RWPE1 (cell line): ENCODE results near the gene KCTD11.
A peak's percentile ranks its signal among the peaks of the same experiment; 100 is the strongest.

ENCODE experiments used
- CTCF ChIA-PET: fragments of 350-600 bp; sonication (Branson Sonifier 250); formaldehyde crosslinking; extraction: SDS; loops from one replicate; lab custom pipeline; 2021; lab: Yijun Ruan, JAX
- POLR2A ChIA-PET: fragments of 400-600 bp; formaldehyde crosslinking; extraction: SDS; loops from one replicate; lab custom pipeline; 2020; ENCODE audit warnings: antibody characterized with exemption; ENCODE audit not compliant: low non-redundant PET; lab: Yijun Ruan, JAX
- DNase-seq: peaks from one replicate; pipeline ENCODE4 v3.0.0; 2012; ENCODE audit warnings: low spot score
- H3K27ac ChIP-seq: fragments of 450-650 bp; 2 replicates; pipeline ENCODE4 v1.5.1; 2017
- CTCF ChIP-seq: fragments of 450-650 bp; conservative IDR thresholded peaks from 2 replicates; pipeline ENCODE4 v1.5.1; 2017; ENCODE audit warnings: low read depth, mild to moderate bottlenecking

KCTD11 gene

GRCh38 chr17:7341842-7342241, 10.1 kb upstream of the KCTD11 start:
- H3K27ac ChIP-seq, result no peak overlapping the region
- TF ChIP-seq CTCF, result no peak
- POLR2A ChIA-PET, result interaction anchor here (0.6 kb wide), 1 partner anchor 100 kb away, joined by 3 read pairs; no protein-coding TSS in a partner anchor
- CTCF ChIA-PET, result no interaction called here
- no peak for DNase-seq

- H3K27ac ChIP-seq, result no peak overlapping the region
- no peak for TF ChIP-seq CTCF
- CTCF ChIA-PET, result interaction anchor here (1.5 kb wide), 1 partner anchor 14 kb away, joined by 6 read pairs; the partner anchor contains the start of gene NEURL4
These were observed 8.7 kb upstream of the KCTD11 start for GRCh38 chr17:7343250-7343649.

GRCh38 chr17:7346761-7347614, 5.0 kb upstream of the KCTD11 start:
- no peak for TF ChIP-seq CTCF
- POLR2A ChIA-PET, result no interaction called here
- H3K27ac ChIP-seq, result no peak overlapping the region
- CTCF ChIA-PET, result interaction anchor here (0.5 to 0.8 kb wide), 3 partner anchors 22 to 29 kb away, joined by 3 to 5 read pairs (median 4); no protein-coding TSS in a partner anchor
- no peak for DNase-seq

More at GRCh38 chr17:7343250-7343649, 8.7 kb upstream of the KCTD11 start:
- no peak for DNase-seq
- POLR2A ChIA-PET, result no interaction called here

- ChIA-PET POLR2A (no interaction called here), CTCF (interaction anchor here (0.5 to 1.0 kb wide), 4 partner anchors 18 to 489 kb away, joined by 3 to 5 read pairs (median 3); no protein-coding TSS in a partner anchor)
- TF ChIP-seq CTCF, result no peak
- H3K27ac ChIP-seq, result peak overlapping the region; percentile 100
- DNase-seq, result no peak
These were observed 4.1 kb upstream of the KCTD11 start for GRCh38 chr17:7347630-7348477.

- ChIA-PET POLR2A (no interaction called here), CTCF (interaction anchor here (1.0 to 1.1 kb wide), 2 partner anchors 19 to 88 kb away, joined by 3 read pairs; no protein-coding TSS in a partner anchor)
- no peak for TF ChIP-seq CTCF
- H3K27ac ChIP-seq, result peak overlapping the region; percentile 100
- DNase-seq, result no peak
These were observed 3.3 kb upstream of the KCTD11 start for GRCh38 chr17:7348478-7349242.
